Midbrain (tissue), 1 donor: ENCODE measurements around the gene CDPF1.
"Not testable (repeated sequence)": the region's sequence is repeated elsewhere in the genome, so short reads cannot be mapped to it uniquely, and the experiment has no call there.

ENCODE experiments used
- DNase-seq: peaks from one replicate; lab custom pipeline; 2025; lab: John Stamatoyannopoulos, UW

Gene CDPF1

GRCh38 chr22:46224898-46225290 lies 25.2 kb downstream of the CDPF1 start:
- no peak for DNase-seq

GRCh38 chr22:46224044-46224897 lies 25.8 kb downstream of the CDPF1 start:
- DNase-seq, result no peak

DNA sequence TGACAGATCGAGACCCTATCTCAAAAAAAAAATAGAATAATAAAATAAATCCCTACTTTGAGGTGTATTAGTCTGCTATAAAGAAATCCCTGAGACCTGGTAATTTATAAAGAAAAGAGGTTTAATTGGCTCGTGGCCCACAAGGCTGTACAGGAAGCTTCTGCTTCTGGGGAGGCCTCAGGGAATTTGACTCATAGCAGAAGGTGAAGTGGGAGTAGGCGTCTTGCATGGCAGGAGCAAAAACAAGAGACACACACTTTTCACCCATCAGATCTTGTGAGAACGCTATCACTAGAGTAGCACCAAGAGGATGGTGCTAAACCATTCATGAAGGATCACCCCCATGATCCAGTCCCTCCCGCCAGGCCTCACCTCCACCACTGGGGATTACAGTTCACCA lies 29.2 kb downstream of the CDPF1 start:
- no peak for DNase-seq

- no peak for DNase-seq
Observed at GRCh38 chr22:46219636-46220035, 30.5 kb downstream of the CDPF1 start.

- DNase-seq, result no peak
Observed at GRCh38 chr22:46214616-46215015, 35.5 kb downstream of the CDPF1 start.

DNA sequence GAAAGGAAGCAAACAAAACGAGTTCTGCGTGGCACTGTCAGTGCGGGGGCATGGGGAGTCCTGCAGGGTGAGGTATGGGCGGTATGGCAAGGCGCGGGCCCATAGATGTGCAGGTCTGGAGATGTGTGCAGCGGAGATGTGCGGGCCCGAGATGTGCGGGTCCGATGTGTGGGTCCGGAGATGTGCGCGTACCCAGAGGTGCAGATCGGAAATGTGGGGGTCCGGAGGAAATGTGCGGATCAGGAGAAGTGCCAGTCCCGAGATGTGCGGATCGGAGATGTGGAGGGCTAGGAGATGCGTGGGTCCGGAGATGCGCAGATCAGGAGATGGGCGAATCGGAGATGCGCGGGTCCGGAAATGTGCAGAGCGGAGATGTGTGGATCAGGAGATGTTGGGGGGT lies 35.9 kb downstream of the CDPF1 start:
- no peak for DNase-seq

- no peak for DNase-seq
Observed at GRCh38 chr22:46213052-46213451, 37.0 kb downstream of the CDPF1 start.

DNA sequence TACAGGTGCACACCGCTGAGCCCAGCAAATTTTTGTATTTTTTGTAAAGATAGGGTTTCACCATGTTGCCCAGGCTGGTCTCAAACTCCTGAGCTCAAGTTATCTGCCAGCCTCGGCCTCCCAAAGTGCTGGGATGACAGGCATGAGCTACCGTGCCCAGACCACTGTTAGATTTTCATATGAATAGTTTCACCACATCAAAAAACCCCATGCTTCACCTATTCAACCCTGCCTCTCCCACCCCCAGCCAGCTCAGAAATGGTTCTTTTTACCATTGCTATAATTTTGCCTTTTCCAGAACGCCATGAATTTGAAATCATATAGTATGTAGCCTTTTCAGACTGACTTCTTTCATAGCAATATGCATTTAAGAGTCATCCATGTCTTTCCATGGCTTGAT lies 37.9 kb downstream of the CDPF1 start:
- DNase-seq, result no peak

DNA sequence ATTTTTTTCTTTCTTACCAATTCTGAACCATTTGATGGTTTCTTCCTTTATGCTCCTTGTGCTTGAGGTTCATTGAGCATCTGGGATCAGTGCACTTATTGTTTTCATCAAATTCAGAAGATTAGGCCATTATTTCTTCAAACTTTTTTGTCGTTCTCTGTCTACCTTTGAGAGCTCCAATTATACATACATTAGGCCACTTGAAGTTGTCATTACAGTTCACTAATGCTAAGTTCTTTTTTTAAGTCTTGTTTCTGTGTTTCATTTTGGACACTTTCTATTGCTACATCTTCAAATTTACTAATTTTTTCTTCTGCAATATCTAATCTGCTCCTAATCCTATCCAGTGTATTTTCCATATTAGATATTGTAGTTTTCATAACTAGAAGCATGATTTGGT lies 40.8 kb downstream of the CDPF1 start:
- DNase-seq, result no peak

DNA sequence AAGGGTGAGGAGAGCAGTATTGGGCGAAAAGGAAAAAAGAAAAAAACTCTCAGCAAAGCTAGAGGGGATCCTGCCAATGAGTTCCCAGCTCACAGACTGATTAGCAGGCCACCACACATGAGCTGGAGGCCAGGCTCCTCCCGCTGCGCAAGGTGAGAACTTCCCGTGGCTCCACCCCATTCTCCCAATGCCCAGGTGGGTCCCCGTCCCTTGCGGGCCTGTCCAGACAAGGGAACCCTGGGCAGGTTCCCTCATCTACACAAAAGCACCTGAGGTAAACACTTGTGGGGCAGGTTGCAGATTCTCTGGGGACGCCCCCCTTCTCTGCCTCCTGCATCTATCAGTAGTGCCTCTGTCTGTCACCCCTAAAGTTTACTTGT lies 46.5 kb downstream of the CDPF1 start:
- no peak for DNase-seq

DNA sequence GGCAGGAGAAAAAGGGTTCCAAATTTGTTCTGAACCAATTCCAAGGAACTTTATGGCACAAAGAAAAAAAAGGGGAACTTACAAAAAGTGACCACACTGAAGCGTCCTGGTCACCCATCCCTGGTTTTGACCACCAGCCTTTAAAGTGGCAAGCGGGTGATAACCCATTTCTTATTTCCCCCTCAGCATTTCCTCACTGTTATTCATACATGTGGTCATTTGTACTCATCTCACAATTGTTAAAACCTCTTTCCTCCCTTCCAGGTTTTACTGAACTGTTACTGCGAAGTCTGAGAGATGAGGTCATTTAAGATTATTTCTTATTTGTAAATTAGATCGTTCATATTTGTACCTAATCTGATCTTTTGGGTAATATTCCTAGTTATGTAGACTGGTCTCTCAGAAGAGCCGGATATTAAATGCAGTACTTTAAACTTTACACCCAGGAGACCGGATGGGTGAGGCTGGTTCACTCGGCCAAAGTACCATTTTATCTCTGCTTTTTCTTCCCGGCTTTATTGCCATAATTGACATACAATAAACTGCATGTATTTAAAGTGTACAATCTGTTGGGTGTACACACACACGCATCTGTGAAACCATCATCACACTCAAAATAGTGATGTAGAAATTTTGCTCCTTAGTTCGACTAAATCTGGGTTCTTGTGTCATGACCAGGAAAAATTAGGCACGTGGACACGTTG lies 47.0 kb downstream of the CDPF1 start:
- DNase-seq, result no peak

GRCh38 chr22:46201059-46201757 lies 48.9 kb downstream of the CDPF1 start:
- no peak for DNase-seq

DNA sequence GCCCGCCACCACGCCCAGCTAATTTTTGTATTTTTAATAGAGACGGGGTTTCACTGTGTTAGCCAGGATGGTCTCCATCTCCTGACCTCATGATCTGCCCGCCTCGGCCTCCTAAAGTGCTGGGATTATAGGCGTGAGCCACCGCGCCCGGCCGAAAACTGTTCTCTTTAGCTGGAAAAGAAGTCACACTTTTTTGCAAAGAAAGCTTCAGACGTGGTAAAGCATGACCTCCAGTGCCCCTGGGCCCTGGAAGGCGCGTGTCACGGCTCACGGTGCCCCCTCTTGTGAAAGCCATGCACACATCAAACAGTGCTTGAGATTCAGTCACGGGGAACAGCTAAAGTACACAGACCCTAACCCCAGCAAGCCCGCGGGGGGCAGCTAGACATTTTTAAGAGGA lies 51.3 kb downstream of the CDPF1 start:
- not testable (repeated sequence) for DNase-seq

DNA sequence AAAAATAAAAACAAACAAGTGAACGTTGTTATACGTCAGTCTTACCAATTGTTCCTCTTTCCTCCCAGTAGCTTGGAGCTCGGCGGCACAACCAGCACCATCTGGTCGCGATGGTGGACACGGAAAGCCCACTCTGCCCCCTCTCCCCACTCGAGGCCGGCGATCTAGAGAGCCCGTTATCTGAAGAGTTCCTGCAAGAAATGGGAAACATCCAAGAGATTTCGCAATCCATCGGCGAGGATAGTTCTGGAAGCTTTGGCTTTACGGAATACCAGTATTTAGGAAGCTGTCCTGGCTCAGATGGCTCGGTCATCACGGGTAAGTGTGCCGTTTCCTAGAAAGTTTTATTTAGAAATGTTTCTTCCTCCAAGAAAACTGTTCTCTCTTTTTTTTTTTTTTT lies 51.8 kb downstream of the CDPF1 start:
- DNase-seq, result no peak

DNA sequence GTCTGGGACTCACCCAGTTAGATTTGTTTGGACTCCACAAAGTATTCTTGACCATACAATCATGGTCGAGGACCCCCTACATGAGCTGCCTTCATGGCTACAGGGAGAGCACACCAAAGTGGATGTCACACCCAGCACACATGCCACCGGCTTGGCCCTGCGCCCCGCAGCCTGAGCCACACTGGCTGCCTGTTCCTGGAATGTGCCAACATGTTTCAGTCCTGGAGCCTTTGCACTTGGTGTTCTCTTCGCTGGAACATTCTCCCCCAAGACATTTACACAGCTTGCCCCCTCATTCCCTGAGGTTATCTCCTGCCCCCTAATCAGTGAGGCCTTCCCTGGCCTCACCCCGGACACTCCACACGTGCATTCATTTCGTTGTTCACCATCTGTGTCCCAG lies 53.8 kb downstream of the CDPF1 start:
- DNase-seq, result peak; percentile 17

DNA sequence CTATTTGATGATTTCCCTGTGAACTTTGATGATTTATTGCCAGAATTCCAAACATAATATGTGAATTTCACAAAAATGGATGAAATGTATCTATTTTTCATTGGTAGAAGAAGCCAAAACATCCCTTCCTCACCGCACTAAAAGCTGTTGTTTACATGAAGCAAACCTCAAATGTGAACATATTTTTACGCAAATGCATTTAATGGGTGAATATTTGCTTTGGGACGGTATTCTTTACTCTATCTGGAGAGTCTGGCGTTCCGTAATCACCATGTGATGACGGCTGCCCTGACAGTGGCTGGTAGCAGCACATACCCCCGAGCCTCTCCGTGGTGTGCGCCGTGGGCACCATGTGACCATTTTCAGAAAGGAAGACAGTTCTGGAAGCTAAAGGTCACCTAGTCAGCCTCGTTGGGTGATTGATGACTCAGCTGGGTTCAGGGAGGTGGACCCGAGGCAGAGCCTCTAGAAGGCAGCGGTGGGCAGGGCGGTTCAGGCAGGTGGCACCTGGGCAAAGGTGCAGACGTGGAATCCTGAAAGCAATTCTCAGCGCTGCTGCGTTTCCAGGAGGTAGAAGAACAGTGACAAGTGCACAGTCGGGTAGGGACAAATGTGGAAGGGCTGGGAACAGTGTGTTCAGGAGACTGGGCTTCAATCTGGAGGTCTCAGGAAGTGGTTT lies 54.5 kb downstream of the CDPF1 start:
- DNase-seq, result no peak
